Ishikawa (cell line): ENCODE results near the gene MIER3.

Source experiments
- CEBPB ChIP-seq: IDR thresholded peaks from 2 replicates; pipeline ENCODE4 v1.6.1; 2012
- CREB1 ChIP-seq: IDR thresholded peaks from 2 replicates; pipeline ENCODE4 v1.6.1; 2012; ENCODE audit warnings: low read depth
- EGR1 ChIP-seq: IDR thresholded peaks from 2 replicates; pipeline ENCODE4 v1.6.1; 2012
- EP300 ChIP-seq: IDR thresholded peaks from 2 replicates; pipeline ENCODE4 v1.6.1; 2012; ENCODE audit warnings: borderline replicate concordance
- FOXM1 ChIP-seq: IDR thresholded peaks from 2 replicates; pipeline ENCODE4 v1.6.1; 2012; ENCODE audit warnings: low read depth, borderline replicate concordance
- NFIC ChIP-seq: IDR thresholded peaks from 2 replicates; pipeline ENCODE4 v1.6.1; 2012
- RAD21 ChIP-seq: IDR thresholded peaks from 2 replicates; pipeline ENCODE4 v1.6.1; 2012; ENCODE audit warnings: low read depth
- TAF1 ChIP-seq: IDR thresholded peaks from 2 replicates; pipeline ENCODE4 v1.6.1; 2012; ENCODE audit warnings: low read depth, mild to moderate bottlenecking
- TCF12 ChIP-seq: IDR thresholded peaks from 2 replicates; pipeline ENCODE4 v1.6.1; 2012; ENCODE audit warnings: low read depth
- TEAD4 ChIP-seq: IDR thresholded peaks from 2 replicates; pipeline ENCODE4 v1.6.1; 2012
- YY1 ChIP-seq: IDR thresholded peaks from 2 replicates; pipeline ENCODE4 v1.6.1; 2012; ENCODE audit warnings: low read depth
- ZBTB7A ChIP-seq: IDR thresholded peaks from 2 replicates; pipeline ENCODE4 v1.6.1; 2012; ENCODE audit warnings: low read depth
- TF ChIP-seq, protein P1 (sequence below): IDR thresholded peaks from 2 replicates; pipeline ENCODE4 v1.6.1; 2012
- TF ChIP-seq, protein P2 (sequence below): IDR thresholded peaks from 2 replicates; pipeline ENCODE4 v1.6.1; 2012
- TF ChIP-seq, protein P3 (sequence below): IDR thresholded peaks from 2 replicates; pipeline ENCODE4 v1.6.1; 2012; ENCODE audit warnings: low read depth, mild to moderate bottlenecking

The MIER3 gene

DNA sequence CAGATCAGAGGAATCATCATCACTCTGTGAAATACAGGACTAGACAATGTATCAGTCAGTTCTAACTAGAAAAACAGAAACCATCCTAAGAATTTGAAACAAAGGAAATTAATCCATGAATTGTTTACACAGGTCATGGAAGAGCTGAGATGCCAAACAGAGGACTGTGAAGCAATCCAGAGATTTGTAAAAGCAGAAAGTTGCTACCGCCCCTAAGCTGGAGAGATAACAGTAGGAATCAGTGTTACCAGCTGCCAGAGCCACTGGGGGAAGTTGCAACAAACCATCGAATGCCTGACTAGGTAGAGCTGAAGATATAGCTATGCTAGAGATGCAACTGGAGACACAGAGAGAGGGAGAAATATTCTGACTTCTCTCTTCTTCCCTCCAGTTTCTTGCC, 10.4 kb upstream of the MIER3 start:
- TF ChIP-seq RAD21 = no peak
- TF ChIP-seq TEAD4 = no peak
- TF ChIP-seq CREB1 = no peak
- TF ChIP-seq ZBTB7A = no peak
- TF ChIP-seq TAF1 = no peak
- no peak for TF ChIP-seq EGR1
- TF ChIP-seq TCF12 = no peak
- no peak for TF ChIP-seq YY1
- no peak for TF ChIP-seq FOXM1
- no peak for TF ChIP-seq NFIC
- TF ChIP-seq, protein P1, sequence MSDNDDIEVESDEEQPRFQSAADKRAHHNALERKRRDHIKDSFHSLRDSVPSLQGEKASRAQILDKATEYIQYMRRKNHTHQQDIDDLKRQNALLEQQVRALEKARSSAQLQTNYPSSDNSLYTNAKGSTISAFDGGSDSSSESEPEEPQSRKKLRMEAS = no peak
- TF ChIP-seq, protein P2, sequence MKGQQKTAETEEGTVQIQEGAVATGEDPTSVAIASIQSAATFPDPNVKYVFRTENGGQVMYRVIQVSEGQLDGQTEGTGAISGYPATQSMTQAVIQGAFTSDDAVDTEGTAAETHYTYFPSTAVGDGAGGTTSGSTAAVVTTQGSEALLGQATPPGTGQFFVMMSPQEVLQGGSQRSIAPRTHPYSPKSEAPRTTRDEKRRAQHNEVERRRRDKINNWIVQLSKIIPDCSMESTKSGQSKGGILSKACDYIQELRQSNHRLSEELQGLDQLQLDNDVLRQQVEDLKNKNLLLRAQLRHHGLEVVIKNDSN = no peak

DNA sequence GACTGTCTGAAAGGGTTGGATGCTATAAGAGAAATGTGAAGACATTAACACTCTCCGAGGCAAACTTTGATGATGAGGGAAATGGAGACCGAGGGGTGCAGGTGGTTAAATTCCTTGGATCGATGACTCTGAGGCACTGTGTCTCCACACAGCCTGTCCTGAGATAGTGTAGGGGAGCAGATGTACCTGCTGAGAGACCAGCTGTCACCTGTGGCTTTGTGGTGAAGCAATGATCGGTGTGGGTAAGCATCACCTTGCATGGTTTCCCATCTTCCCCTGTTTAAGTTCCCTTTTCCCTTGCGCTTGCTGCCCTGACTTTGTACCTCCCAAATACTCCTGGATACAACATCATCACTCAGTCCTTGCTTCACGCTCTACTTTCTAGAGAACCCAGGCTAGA, 9.8 kb upstream of the MIER3 start:
- TF ChIP-seq NFIC = no peak
- TF ChIP-seq, protein P3, sequence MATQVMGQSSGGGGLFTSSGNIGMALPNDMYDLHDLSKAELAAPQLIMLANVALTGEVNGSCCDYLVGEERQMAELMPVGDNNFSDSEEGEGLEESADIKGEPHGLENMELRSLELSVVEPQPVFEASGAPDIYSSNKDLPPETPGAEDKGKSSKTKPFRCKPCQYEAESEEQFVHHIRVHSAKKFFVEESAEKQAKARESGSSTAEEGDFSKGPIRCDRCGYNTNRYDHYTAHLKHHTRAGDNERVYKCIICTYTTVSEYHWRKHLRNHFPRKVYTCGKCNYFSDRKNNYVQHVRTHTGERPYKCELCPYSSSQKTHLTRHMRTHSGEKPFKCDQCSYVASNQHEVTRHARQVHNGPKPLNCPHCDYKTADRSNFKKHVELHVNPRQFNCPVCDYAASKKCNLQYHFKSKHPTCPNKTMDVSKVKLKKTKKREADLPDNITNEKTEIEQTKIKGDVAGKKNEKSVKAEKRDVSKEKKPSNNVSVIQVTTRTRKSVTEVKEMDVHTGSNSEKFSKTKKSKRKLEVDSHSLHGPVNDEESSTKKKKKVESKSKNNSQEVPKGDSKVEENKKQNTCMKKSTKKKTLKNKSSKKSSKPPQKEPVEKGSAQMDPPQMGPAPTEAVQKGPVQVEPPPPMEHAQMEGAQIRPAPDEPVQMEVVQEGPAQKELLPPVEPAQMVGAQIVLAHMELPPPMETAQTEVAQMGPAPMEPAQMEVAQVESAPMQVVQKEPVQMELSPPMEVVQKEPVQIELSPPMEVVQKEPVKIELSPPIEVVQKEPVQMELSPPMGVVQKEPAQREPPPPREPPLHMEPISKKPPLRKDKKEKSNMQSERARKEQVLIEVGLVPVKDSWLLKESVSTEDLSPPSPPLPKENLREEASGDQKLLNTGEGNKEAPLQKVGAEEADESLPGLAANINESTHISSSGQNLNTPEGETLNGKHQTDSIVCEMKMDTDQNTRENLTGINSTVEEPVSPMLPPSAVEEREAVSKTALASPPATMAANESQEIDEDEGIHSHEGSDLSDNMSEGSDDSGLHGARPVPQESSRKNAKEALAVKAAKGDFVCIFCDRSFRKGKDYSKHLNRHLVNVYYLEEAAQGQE = no peak
- no peak for TF ChIP-seq EP300
- TF ChIP-seq, protein P2 = no peak
- TF ChIP-seq RAD21 = no peak
- no peak for TF ChIP-seq FOXM1
- TF ChIP-seq, protein P1 = no peak
- TF ChIP-seq YY1 = no peak
- no peak for TF ChIP-seq EGR1
- no peak for TF ChIP-seq CREB1
- no peak for TF ChIP-seq TEAD4
- no peak for TF ChIP-seq ZBTB7A
- no peak for TF ChIP-seq TCF12

DNA sequence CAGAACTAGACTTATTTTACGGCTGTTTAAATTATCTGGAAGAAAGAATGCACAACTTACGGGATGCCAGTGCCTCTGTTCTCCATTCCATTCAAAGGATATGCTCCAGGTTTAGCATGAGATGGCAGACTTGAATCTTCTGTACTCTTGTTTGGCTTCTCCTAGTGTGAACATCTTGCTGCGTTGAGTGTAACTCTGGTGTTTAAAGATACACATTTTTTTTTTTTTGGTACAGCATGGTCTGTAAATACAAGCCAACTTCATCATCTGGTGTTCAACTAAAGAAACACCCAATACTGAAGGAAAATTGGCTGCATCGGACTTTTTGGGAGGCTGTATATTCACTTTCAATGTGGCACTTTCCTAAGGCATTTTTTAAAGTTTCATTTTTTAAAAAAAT, 7.4 kb upstream of the MIER3 start:
- TF ChIP-seq, protein P2 = no peak
- no peak for TF ChIP-seq CEBPB
- TF ChIP-seq, protein P1 = no peak
- TF ChIP-seq YY1 = no peak
- no peak for TF ChIP-seq RAD21
- TF ChIP-seq NFIC = no peak
- TF ChIP-seq CREB1 = no peak
- no peak for TF ChIP-seq TCF12
- no peak for TF ChIP-seq EP300
- TF ChIP-seq EGR1 = no peak
- TF ChIP-seq ZBTB7A = no peak
- no peak for TF ChIP-seq FOXM1
- no peak for TF ChIP-seq TAF1
- TF ChIP-seq, protein P3 = no peak

DNA sequence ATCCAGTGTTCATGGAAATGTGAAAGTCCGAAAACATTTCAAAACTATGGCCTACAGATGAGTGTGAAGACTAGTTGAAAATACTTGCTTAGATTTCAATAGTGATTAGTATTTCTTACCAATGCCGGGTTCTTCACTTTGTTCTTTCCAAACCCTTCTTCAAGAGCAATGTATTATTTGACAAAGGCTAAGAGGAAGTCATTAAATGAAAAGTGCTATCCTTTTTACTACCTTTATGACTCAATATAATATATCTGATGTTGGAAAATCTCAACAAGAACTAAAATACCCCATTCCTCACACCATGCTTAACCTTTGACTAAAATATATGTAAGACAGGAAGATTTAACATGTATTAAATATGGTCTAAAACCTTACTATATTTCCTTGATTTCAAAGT, 6.7 kb upstream of the MIER3 start:
- TF ChIP-seq EGR1 (no peak), FOXM1 (no peak), TCF12 (no peak), TAF1 (no peak), CEBPB (no peak), TEAD4 (no peak), CREB1 (no peak), EP300 (no peak), ZBTB7A (no peak), YY1 (no peak), NFIC (no peak), RAD21 (no peak)
- TF ChIP-seq, protein P3 = no peak
- TF ChIP-seq, protein P2 = no peak
- TF ChIP-seq, protein P1 = no peak
